H1 (cell line): Measurements from ENCODE around the gene FAM120B. TPM values are rescaled to one million over a fixed set of nuclear protein-coding genes. Genes with fewer than 3 reads are reported as not detected.

Experiments
- CTCF ChIA-PET: fragments of 300-600 bp; sonication (Branson Sonifier 250); formaldehyde crosslinking; loops from one replicate; lab custom pipeline; 2021; ENCODE audit not compliant: partially characterized antibody; lab: Charles Lee
- POLR2A ChIA-PET: fragments of 300-600 bp; sonication (Branson Sonifier 250); formaldehyde crosslinking; loops from one replicate; lab custom pipeline; 2021; ENCODE audit warnings: inconsistent platforms; ENCODE audit not compliant: partially characterized antibody; lab: Charles Lee
- DNase-seq, 2 experiments: peaks; one replicate each; pipeline versions ENCODE4 v3.0.0 to v3.0.0-alpha.2; 2010 to 2022; ENCODE audit warnings: low spot score in 2 of 2, low read depth in 1 of 2, mixed read lengths in 1 of 2
- FAIRE-seq: peaks from 2 replicates; lab custom pipeline; 2011; peaks lifted over from hg19 to GRCh38; lab: Jason Lieb, UNC
- H2AFZ ChIP-seq: 2 replicates; pipeline ENCODE4 v1.8.1; 2012; ENCODE audit warnings: low read length, inconsistent platforms
- H2AK5ac ChIP-seq: 2 replicates; pipeline ENCODE4 v1.6.1; 2013; ENCODE audit warnings: low read depth, low read length
- H2BK120ac ChIP-seq: replicated peaks from 2 replicates; pipeline ENCODE3; 2013; ENCODE audit warnings: low read depth, low read length, inconsistent platforms
- H2BK12ac ChIP-seq: 2 replicates; pipeline ENCODE4 v1.6.1; 2013; ENCODE audit warnings: low read depth, low read length
- H2BK15ac ChIP-seq: 2 replicates; pipeline ENCODE4 v1.6.1; 2013; ENCODE audit warnings: low read length
- H2BK20ac ChIP-seq: 2 replicates; pipeline ENCODE4 v1.6.1; 2013; ENCODE audit warnings: low read length
- H2BK5ac ChIP-seq: 2 replicates; pipeline ENCODE4 v1.6.1; 2013; ENCODE audit warnings: low read depth, low read length
- H3K14ac ChIP-seq: 2 replicates; pipeline ENCODE4 v1.6.1; 2013; ENCODE audit warnings: inconsistent platforms; ENCODE audit not compliant: insufficient read length
- H3K18ac ChIP-seq: 2 replicates; pipeline ENCODE4 v1.6.1; 2013; ENCODE audit warnings: low read length; ENCODE audit errors: extremely low read depth
- H3K23ac ChIP-seq: 2 replicates; pipeline ENCODE4 v1.6.1; 2013; ENCODE audit warnings: inconsistent platforms; ENCODE audit not compliant: insufficient read length
- H3K23me2 ChIP-seq: 2 replicates; pipeline ENCODE4 v1.6.1; 2013; ENCODE audit warnings: low read depth, low read length
- H3K27ac ChIP-seq: 2 replicates; pipeline ENCODE4 v1.6.1; 2011; ENCODE audit warnings: low read depth, low read length, inconsistent platforms
- H3K27me3 ChIP-seq, 4 experiments: replicated peaks in 1 of 4; 1 replicate in 1 of 4; 2 replicates in 3 of 4; pipeline versions ENCODE4 v1.6.1 to v1.8.1; 2011 to 2013; ENCODE audit warnings: low read length in 3 of 4, mild to moderate bottlenecking in 3 of 4, inconsistent platforms in 2 of 4, mixed read lengths in 2 of 4, moderate library complexity in 1 of 4; ENCODE audit not compliant: control insufficient read depth in 3 of 4, insufficient read depth in 3 of 4; ENCODE audit errors: extremely low read depth in 1 of 4
- H3K36me3 ChIP-seq, 4 experiments: 2 replicates each; pipeline versions ENCODE4 v1.6.1 to v1.8.1; 2011 to 2013; ENCODE audit warnings: mild to moderate bottlenecking in 4 of 4, low read length in 3 of 4, moderate library complexity in 2 of 4, control low read depth in 1 of 4, inconsistent platforms in 1 of 4; ENCODE audit not compliant: insufficient read depth in 4 of 4, control insufficient read depth in 2 of 4
- H3K4ac ChIP-seq: replicated peaks from 2 replicates; pipeline ENCODE3; 2013; ENCODE audit warnings: low read length, low read depth, mixed read lengths, inconsistent platforms; ENCODE audit not compliant: insufficient read length
- H3K4me1 ChIP-seq, 4 experiments: replicated peaks in 1 of 4; 1 replicate in 1 of 4; 2 replicates in 3 of 4; pipeline versions ENCODE4 v1.6.1 to v1.8.1; 2011 to 2013; ENCODE audit warnings: low read length in 3 of 4, inconsistent platforms in 2 of 4, mixed read lengths in 1 of 4; ENCODE audit not compliant: insufficient read depth in 4 of 4, control insufficient read depth in 3 of 4
- H3K4me2 ChIP-seq, 2 experiments: 2 replicates each; pipeline versions ENCODE4 v1.6.1 to v1.8.1; 2011 to 2013; ENCODE audit warnings: low read depth in 2 of 2, low read length in 2 of 2, control low read depth in 1 of 2, inconsistent platforms in 1 of 2, mild to moderate bottlenecking in 1 of 2; ENCODE audit not compliant: insufficient read depth in 1 of 2
- H3K4me3 ChIP-seq, 4 experiments: fragments of 200-600, 300-600 bp in 1 of 4; sonication (generic), shearing (Covaris generic), sonication (Bioruptor Twin) in 1 of 4; 2 replicates each; pipeline versions ENCODE4 v1.5.1 to v1.8.1; 2011 to 2016; ENCODE audit warnings: low read length in 4 of 4, low read depth in 3 of 4, control low read depth in 2 of 4, inconsistent platforms in 2 of 4, mild to moderate bottlenecking in 2 of 4, mixed read lengths in 1 of 4, moderate library complexity in 1 of 4; ENCODE audit not compliant: insufficient read depth in 2 of 4; ENCODE audit errors: extremely low read depth in 1 of 4
- H3K56ac ChIP-seq: replicated peaks from 2 replicates; pipeline ENCODE3; 2013; ENCODE audit warnings: low read depth, mild to moderate bottlenecking, mixed read lengths, low read length, inconsistent platforms; ENCODE audit not compliant: insufficient read length
- H3K79me1 ChIP-seq: 2 replicates; pipeline ENCODE4 v1.6.1; 2013; ENCODE audit warnings: low read depth, low read length, control low read depth
- H3K79me2 ChIP-seq, 2 experiments: 2 replicates each; pipeline versions ENCODE4 v1.6.1 to v1.8.1; 2012 to 2013; ENCODE audit warnings: low read length in 2 of 2, mild to moderate bottlenecking in 2 of 2, inconsistent platforms in 1 of 2; ENCODE audit not compliant: insufficient read depth in 2 of 2, control insufficient read depth in 1 of 2
- H3K9ac ChIP-seq, 4 experiments: replicated peaks in 1 of 4; 1 replicate in 1 of 4; 2 replicates in 3 of 4; pipeline versions ENCODE4 v1.6.1 to v1.8.1; 2011 to 2013; ENCODE audit warnings: low read depth in 3 of 4, low read length in 3 of 4, control low read depth in 2 of 4, mild to moderate bottlenecking in 2 of 4, moderate library complexity in 2 of 4, inconsistent platforms in 1 of 4; ENCODE audit errors: extremely low read depth in 1 of 4
- H3K9me3 ChIP-seq, 2 experiments: 2 replicates each; pipeline versions ENCODE4 v1.6.1 to v1.8.1; 2012 to 2013; ENCODE audit warnings: mild to moderate bottlenecking in 2 of 2, moderate library complexity in 2 of 2, control low read depth in 1 of 2, inconsistent platforms in 1 of 2, low read depth in 1 of 2, low read length in 1 of 2, mixed read lengths in 1 of 2; ENCODE audit not compliant: insufficient read depth in 2 of 2
- H4K20me1 ChIP-seq, 2 experiments: replicated peaks in 1 of 2; 2 replicates each; pipeline versions ENCODE3 to v1.8.1; 2011 to 2013; ENCODE audit warnings: inconsistent platforms in 2 of 2, low read length in 2 of 2, mild to moderate bottlenecking in 1 of 2; ENCODE audit not compliant: insufficient read depth in 2 of 2, control insufficient read depth in 1 of 2
- H4K5ac ChIP-seq: 2 replicates; pipeline ENCODE4 v1.6.1; 2013; ENCODE audit warnings: low read length, low read depth, mixed read lengths, inconsistent platforms; ENCODE audit not compliant: insufficient read length
- H4K8ac ChIP-seq: 2 replicates; pipeline ENCODE4 v1.8.0; 2013; ENCODE audit warnings: mild to moderate bottlenecking, moderate library complexity, low read length, inconsistent platforms; ENCODE audit not compliant: insufficient read depth; ENCODE audit errors: extremely low read depth
- H4K91ac ChIP-seq: replicated peaks from 2 replicates; pipeline ENCODE3; 2013; ENCODE audit warnings: low read length, mixed read lengths, inconsistent platforms; ENCODE audit not compliant: insufficient read length
- WGBS, 2 experiments: shearing (Covaris generic) in 1 of 2; methylation state at CpG; one replicate each; pipeline versions ENCODE4 v1.1.6 to v1.1.7; 2013 to 2015; ENCODE audit warnings: low lambda C conversion rate in 2 of 2, mixed read lengths in 2 of 2, inconsistent platforms in 1 of 2, low coverage in 1 of 2, missing lambda C conversion rate in 1 of 2; ENCODE audit not compliant: insufficient replicate concordance in 2 of 2, insufficient coverage in 1 of 2, insufficient read length in 1 of 2; ENCODE audit errors: extremely low coverage in 1 of 2, missing lambda C conversion rate in 1 of 2; 5-methylcytosine and 5-hydroxymethylcytosine counted together
- polyA plus RNA-seq, 7 experiments: library from polyadenylated mRNA; depleted of rRNA in 3 of 7; stranded (reverse) in 5 of 7; unstranded in 2 of 7; fragments of >200 nt in 5 of 7; fragments of 200-250 nt in 2 of 7; gene quantifications; 1 replicate in 5 of 7; 2 replicates in 1 of 7; 4 replicates in 1 of 7; pipeline versions ENCODE4 v1.2.1 to v1.2.3, GENCODE V29; 2011 to 2013; ENCODE audit warnings: missing spikeins in 2 of 7, mixed read lengths in 2 of 7
- total RNA-seq: library from RNA; stranded (reverse); fragmentation: NEBNext Ultra II Directional; extraction: Animal tissue kit (Norgen Biotek cat#: 25700); gene quantifications from 2 replicates; pipeline ENCODE4 v1.2.1, GENCODE V29; 2021
- TF ChIP-seq, protein P1 (sequence below): IDR thresholded peaks from 2 replicates; pipeline ENCODE4 v1.6.1; 2012; ENCODE audit warnings: low read length, inconsistent platforms

FAM120B gene
- total and polyA plus RNA-seq, 2 of the 8 experiments (the other 6 are each of a cell fraction or from before 2014, with no cell fraction given), result 5.1 to 12.5 TPM

- Histone ChIP-seq H3K4me2 (no peak overlapping the region), H4K5ac (no peak overlapping the region), H4K20me1 (no peaks in the 10 kb centered on the region), H2BK12ac (no peak overlapping the region), H3K9ac (no peak overlapping the region), H3K14ac (no peak overlapping the region), H3K18ac (no peak overlapping the region), H3K36me3 (no peaks in the 10 kb centered on the region), H3K23ac (no peak overlapping the region), H3K56ac (no peak overlapping the region), H4K91ac (no peak overlapping the region), H3K9me3 (no peaks in the 10 kb centered on the region), H3K79me1 (no peaks in the 10 kb centered on the region), H2BK20ac (no peak overlapping the region), H3K23me2 (no peaks in the 10 kb centered on the region), H3K79me2 (no peaks in the 10 kb centered on the region), H3K4me1 (no peaks in the 10 kb centered on the region), H4K8ac (no peak overlapping the region), H3K4me3 (no peak overlapping the region), H2BK5ac (no peak overlapping the region), H2AFZ (no peak overlapping the region), H2BK15ac (no peak overlapping the region), H3K27me3 (no peaks in the 10 kb centered on the region; a peak in 1 of 7 replicates), H3K4ac (no peak overlapping the region), H2BK120ac (no peak overlapping the region), H2AK5ac (no peak overlapping the region), H3K27ac (no peak overlapping the region)
- 96% methylated on average over 31 of the region's 32 CpGs; no CpG with 5 or more reads in 1 of the 2 experiments for WGBS, 2 experiments
- DNase-seq (no peak), FAIRE-seq (no peak)
- POLR2A ChIA-PET, result interaction anchor here (1.2 kb wide), 1 partner anchor 24 kb away, joined by 3 read pairs; no protein-coding TSS in a partner anchor
- CTCF ChIA-PET, result interaction anchor here (0.6 to 2.8 kb wide), 4 partner anchors 10 to 1364 kb away, joined by 3 to 14 read pairs (median 4); no protein-coding TSS in a partner anchor
- TF ChIP-seq, protein P1, sequence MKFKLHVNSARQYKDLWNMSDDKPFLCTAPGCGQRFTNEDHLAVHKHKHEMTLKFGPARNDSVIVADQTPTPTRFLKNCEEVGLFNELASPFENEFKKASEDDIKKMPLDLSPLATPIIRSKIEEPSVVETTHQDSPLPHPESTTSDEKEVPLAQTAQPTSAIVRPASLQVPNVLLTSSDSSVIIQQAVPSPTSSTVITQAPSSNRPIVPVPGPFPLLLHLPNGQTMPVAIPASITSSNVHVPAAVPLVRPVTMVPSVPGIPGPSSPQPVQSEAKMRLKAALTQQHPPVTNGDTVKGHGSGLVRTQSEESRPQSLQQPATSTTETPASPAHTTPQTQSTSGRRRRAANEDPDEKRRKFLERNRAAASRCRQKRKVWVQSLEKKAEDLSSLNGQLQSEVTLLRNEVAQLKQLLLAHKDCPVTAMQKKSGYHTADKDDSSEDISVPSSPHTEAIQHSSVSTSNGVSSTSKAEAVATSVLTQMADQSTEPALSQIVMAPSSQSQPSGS, result no peak
Measured at GRCh38 chr6:170261643-170262488, 44.7 kb upstream of the FAM120B start.
